Mucosa of descending colon (tissue), 3 donors: Measurements from ENCODE around the gene FAM111B. TPM values are rescaled to one million over a fixed set of nuclear protein-coding genes. Genes with fewer than 3 reads are reported as not detected.
A peak's percentile ranks its signal among the peaks of the same experiment; 100 is the strongest.
"Not testable (repeated sequence)": the region's sequence is repeated elsewhere in the genome, so short reads cannot be mapped to it uniquely, and the experiment has no call there.

ENCODE experiments used
- ATAC-seq: fragments of 200-7000 bp; cut with Tn5 transposase; one replicate; pipeline ENCODE4 v1.9.1; 2020; ENCODE audit warnings: mild to moderate bottlenecking, moderate library complexity
- DNase-seq, 3 donors: peaks; one replicate each; pipeline ENCODE4 v3.0.0-alpha.2; 2020
- H3K36me3 ChIP-seq: fragments of 200-600 bp; one replicate; pipeline ENCODE4 v1.8.0; 2021; ENCODE audit warnings: low read depth, mild to moderate bottlenecking
- H3K4me1 ChIP-seq: fragments of 200-600 bp; one replicate; pipeline ENCODE4 v1.8.0; 2021; ENCODE audit warnings: low read depth, mild to moderate bottlenecking
- H3K4me3 ChIP-seq: fragments of 200-600 bp; one replicate; pipeline ENCODE4 v1.8.0; 2021; ENCODE audit warnings: mild to moderate bottlenecking
- H3K9me3 ChIP-seq: fragments of 200-600 bp; one replicate; pipeline ENCODE4 v1.8.0; 2021; ENCODE audit warnings: mild to moderate bottlenecking
- CTCF ChIP-seq: fragments of 200-600 bp; IDR thresholded peaks from one replicate; pipeline ENCODE4 v1.8.0; 2022; ENCODE audit warnings: antibody characterized with exemption, mild to moderate bottlenecking
- intact Hi-C, 2 donors: fragments of 100-400 bp; cut with DNase I in 1 of 2; cut with micrococcal nuclease in 1 of 2; formaldehyde crosslinking; loops; one replicate each; pipeline versions ENCODE4 v1.11.0 to v1.11.1; 2022; cut with DNase I, micrococcal nuclease
- total RNA-seq, 3 donors: library from RNA; stranded (reverse); fragmentation: NEBNext Ultra II Directional in 2 of 3; extraction: Animal tissue kit (Norgen Biotek cat#: 25700) in 2 of 3; gene quantifications; one replicate each; pipeline versions ENCODE4 v1.2.1 to v1.2.4, GENCODE V29; 2021 to 2023
- donor health status: DM: no; HTN: no; CAD: no; lungs with moderate emphysema.
- donor health status: DM: no; HTN: no; CAD: no.
- donor health status: DM: no; HTN: yes; CAD: no.

Gene FAM111B
- total RNA-seq, 3 donors from 2014 or later = 1.8 to 7.8 (median 2.5) TPM

GRCh38 chr11:59135648-59136461 is 28.8 kb downstream of the FAM111B start:
- H3K9me3 ChIP-seq = peaks cover 15% of the 10 kb centered on the region
- H3K4me3 ChIP-seq = no peak overlapping the region
- peaks cover 5% of the 10 kb centered on the region for H3K4me1 ChIP-seq
- ATAC-seq (peak; percentile 99), DNase-seq (peak; percentile 85 to 92 (median 90))
- peak; percentile 97 for TF ChIP-seq CTCF
- peaks cover 3% of the 10 kb centered on the region for H3K36me3 ChIP-seq
- intact Hi-C loops = no loop called here

- H3K4me3 ChIP-seq, DNase-seq, intact Hi-C loops, H3K4me1 ChIP-seq, ATAC-seq, H3K36me3 ChIP-seq: not testable (repeated sequence)
- peaks cover 11% of the 10 kb centered on the region for H3K9me3 ChIP-seq
Measured at GRCh38 chr11:59136551-59136950, 29.5 kb downstream of the FAM111B start.

- Histone ChIP-seq H3K4me1 (peaks cover 10% of the 10 kb centered on the region), H3K4me3 (no peak overlapping the region), H3K36me3 (peaks cover 3% of the 10 kb centered on the region), H3K9me3 (peaks cover 5% of the 10 kb centered on the region)
- DNase-seq (peak in 1 of 3 donors; percentile 44), ATAC-seq (no peak)
- intact Hi-C loops = no loop called here
- TF ChIP-seq CTCF = no peak
Measured at GRCh38 chr11:59137190-59137589, 30.2 kb downstream of the FAM111B start.

- DNase-seq = no peak
- H3K36me3 ChIP-seq = peaks cover 3% of the 10 kb centered on the region
- TF ChIP-seq CTCF = no peak
- H3K4me1 ChIP-seq = peaks cover 17% of the 10 kb centered on the region
- H3K4me3 ChIP-seq = no peak overlapping the region
- H3K9me3 ChIP-seq = no peaks in the 10 kb centered on the region
- intact Hi-C loops = no loop called here
- ATAC-seq = no peak
Measured at GRCh38 chr11:59138643-59139042, 31.6 kb downstream of the FAM111B start.

GRCh38 chr11:59141191-59141590 is 34.2 kb downstream of the FAM111B start:
- intact Hi-C loops = loop anchor here in 1 of 2 donors (5.0 kb wide), 1 partner anchor 34 kb away; the partner anchor contains the start of gene FAM111B

More at GRCh38 chr11:59141191-59141590, 34.2 kb downstream of the FAM111B start:
- no peak overlapping the region for H3K4me3 ChIP-seq
- peaks cover 3% of the 10 kb centered on the region for H3K36me3 ChIP-seq
- peaks cover 31% of the 10 kb centered on the region for H3K4me1 ChIP-seq
- ATAC-seq = no peak
- DNase-seq = no peak
- no peak for TF ChIP-seq CTCF
- H3K9me3 ChIP-seq = no peaks in the 10 kb centered on the region
